NCI-H748 treated with DMSO at 0.1 percent for 48 hours (cell line): ENCODE data around the gene ABHD5.

Experiments used
- DNase-seq: peaks from one replicate; lab custom pipeline; 2025; lab: John Stamatoyannopoulos, UW

Gene ABHD5

GRCh38 chr3:43757666-43758321 lies 67.1 kb downstream of the ABHD5 start:
- no peak for DNase-seq

GRCh38 chr3:43758592-43759225 lies 68.0 kb downstream of the ABHD5 start:
- no peak for DNase-seq

- DNase-seq, result no peak
Observed at GRCh38 chr3:43759297-43759782, 68.6 kb downstream of the ABHD5 start.

- no peak for DNase-seq
Observed at GRCh38 chr3:43759938-43760337, 69.2 kb downstream of the ABHD5 start.

GRCh38 chr3:43760938-43761337 lies 70.2 kb downstream of the ABHD5 start:
- no peak for DNase-seq

GRCh38 chr3:43762451-43762850 lies 71.7 kb downstream of the ABHD5 start:
- no peak for DNase-seq

GRCh38 chr3:43764056-43764455 lies 73.3 kb downstream of the ABHD5 start:
- DNase-seq, result no peak

- no peak for DNase-seq
Observed at GRCh38 chr3:43764471-43764870, 73.7 kb downstream of the ABHD5 start.

GRCh38 chr3:43765521-43765971 lies 74.8 kb downstream of the ABHD5 start:
- no peak for DNase-seq

GRCh38 chr3:43766672-43767465 lies 76.1 kb downstream of the ABHD5 start:
- DNase-seq, result no peak

- no peak for DNase-seq
Observed at GRCh38 chr3:43768381-43768973, 77.7 kb downstream of the ABHD5 start.

- DNase-seq, result peak; percentile 44
Observed at GRCh38 chr3:43769097-43769884, 78.6 kb downstream of the ABHD5 start.

- DNase-seq, result no peak
Observed at GRCh38 chr3:43769885-43770425, 79.2 kb downstream of the ABHD5 start.

- no peak for DNase-seq
Observed at GRCh38 chr3:43770426-43771103, 79.8 kb downstream of the ABHD5 start.

GRCh38 chr3:43771610-43772009 lies 80.9 kb downstream of the ABHD5 start:
- no peak for DNase-seq

GRCh38 chr3:43773273-43774094 lies 82.7 kb downstream of the ABHD5 start:
- DNase-seq, result no peak

GRCh38 chr3:43774799-43775198 lies 84.1 kb downstream of the ABHD5 start:
- DNase-seq, result no peak

GRCh38 chr3:43776101-43776500 lies 85.4 kb downstream of the ABHD5 start:
- no peak for DNase-seq

GRCh38 chr3:43779850-43780249 lies 89.1 kb downstream of the ABHD5 start:
- DNase-seq, result no peak

GRCh38 chr3:43782541-43782940 lies 91.8 kb downstream of the ABHD5 start:
- no peak for DNase-seq
